ENCODE measurements around the gene CTDSP2.

- TF ChIP-seq CTCF (IDR thresholded peaks at IDR 0.05; ENCODE audit: control extremely low read depth in 1 of 3, insufficient read depth in 1 of 3, low read depth in 1 of 3, low read length in 3 of 3) (no peak), POLR2A (IDR thresholded peaks at IDR 0.05; ENCODE audit: control extremely low read depth in 1 of 2, low read depth in 2 of 2, low read length in 2 of 2) (no peak), ATF3 (IDR thresholded peaks at IDR 0.05; ENCODE audit: insufficient read depth, low read depth, low read length) (no peak), SP2 (IDR thresholded peaks at IDR 0.05; ENCODE audit: low read length) (no peak), SIN3A (conservative IDR thresholded peaks at IDR 0.05 in 1 of 2, IDR thresholded peaks at IDR 0.05 in 1 of 2; ENCODE audit: low read depth in 1 of 2, low read length in 2 of 2) (no peak), RFX5 (IDR thresholded peaks at IDR 0.05; ENCODE audit: borderline replicate concordance, low read depth, low read length) (no peak), ATF2 (IDR thresholded peaks at IDR 0.05; ENCODE audit: low read length) (no peak), EZH2 (IDR thresholded peaks at IDR 0.05; ENCODE audit: low read depth, low read length, severe bottlenecking) (no peak), JUND (IDR thresholded peaks at IDR 0.05; ENCODE audit: low read length) (no peak), CTBP2 (IDR thresholded peaks at IDR 0.05; ENCODE audit: borderline replicate concordance, insufficient read depth, insufficient read length, low read length) (no peak), GTF2F1 (IDR thresholded peaks at IDR 0.05; ENCODE audit: borderline replicate concordance, low read depth, low read length) (no peak)
These were observed 12.9 kb downstream of the CTDSP2 start for GRCh38 chr12:57833672-57834071.

Measured in H1 (cell line).